HT-29 (cell line): Measurements from ENCODE around the gene PTGER2. TPM values are rescaled to one million over a fixed set of nuclear protein-coding genes. Genes with fewer than 3 reads are reported as not detected.

ENCODE experiments used
- DNase-seq: peaks from one replicate; pipeline ENCODE4 v3.0.0-alpha.2; 2015; ENCODE audit warnings: low spot score
- total RNA-seq: library from RNA; depleted of rRNA; stranded (reverse); fragments of >200 nt; shearing (Covaris generic); gene quantifications from 2 replicates; pipeline ENCODE4 v1.2.3, GENCODE V29; 2014

Gene PTGER2
- total RNA-seq, 1 experiment from 2014 or later: not detected

- DNase-seq: no peak
Observed at GRCh38 chr14:52336241-52336640, 22.1 kb downstream of the PTGER2 start.

GRCh38 chr14:52338051-52338681, 24.1 kb downstream of the PTGER2 start:
- no peak for DNase-seq

- DNase-seq: no peak
Observed at GRCh38 chr14:52339262-52339661, 25.1 kb downstream of the PTGER2 start.

GRCh38 chr14:52342849-52343596, 28.9 kb downstream of the PTGER2 start:
- DNase-seq: no peak

DNA sequence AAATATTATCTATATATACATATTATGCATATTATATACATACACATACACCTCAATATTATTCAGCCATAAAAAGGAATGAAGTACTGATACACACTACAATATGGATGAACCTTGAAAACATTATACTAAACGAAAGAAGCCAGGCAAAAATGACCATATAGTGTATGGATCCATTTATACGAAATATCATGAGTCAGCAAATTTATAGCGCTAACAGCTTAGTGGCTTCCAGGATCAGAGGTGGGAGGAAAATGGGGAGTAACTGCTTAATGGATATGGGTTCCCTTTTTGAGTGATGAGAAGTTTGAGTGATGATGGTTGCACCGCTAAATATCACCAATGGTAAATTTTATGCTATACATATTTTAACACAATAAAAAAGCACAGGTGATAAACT, 32.7 kb downstream of the PTGER2 start:
- no peak for DNase-seq

GRCh38 chr14:52348279-52348678, 34.2 kb downstream of the PTGER2 start:
- no peak for DNase-seq

DNA sequence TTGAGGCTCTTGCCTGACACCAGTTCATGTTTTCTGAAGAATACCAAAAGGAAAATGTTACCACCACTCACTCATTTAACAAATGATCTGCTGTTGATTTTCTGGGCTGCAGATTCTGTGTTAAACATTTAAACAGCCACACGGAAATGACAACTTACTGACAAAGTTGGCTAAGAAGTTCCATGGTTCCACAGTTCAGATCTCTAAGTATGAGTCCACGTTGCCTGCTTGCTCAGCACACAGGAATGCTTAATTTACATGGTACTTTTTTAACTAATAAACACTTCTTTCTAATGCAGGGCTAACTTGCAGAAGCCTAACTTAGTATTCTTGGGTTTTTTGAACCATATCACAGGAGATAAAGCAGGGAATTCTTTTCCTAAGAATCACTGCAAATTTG, 34.7 kb downstream of the PTGER2 start:
- DNase-seq: no peak

GRCh38 chr14:52349731-52350130, 35.6 kb downstream of the PTGER2 start:
- DNase-seq: no peak

GRCh38 chr14:52350445-52350844, 36.3 kb downstream of the PTGER2 start:
- DNase-seq: no peak

GRCh38 chr14:52351233-52352060, 37.3 kb downstream of the PTGER2 start:
- no peak for DNase-seq

GRCh38 chr14:52352061-52352491, 38.0 kb downstream of the PTGER2 start:
- DNase-seq: no peak

GRCh38 chr14:52352569-52352968, 38.5 kb downstream of the PTGER2 start:
- DNase-seq: no peak

DNA sequence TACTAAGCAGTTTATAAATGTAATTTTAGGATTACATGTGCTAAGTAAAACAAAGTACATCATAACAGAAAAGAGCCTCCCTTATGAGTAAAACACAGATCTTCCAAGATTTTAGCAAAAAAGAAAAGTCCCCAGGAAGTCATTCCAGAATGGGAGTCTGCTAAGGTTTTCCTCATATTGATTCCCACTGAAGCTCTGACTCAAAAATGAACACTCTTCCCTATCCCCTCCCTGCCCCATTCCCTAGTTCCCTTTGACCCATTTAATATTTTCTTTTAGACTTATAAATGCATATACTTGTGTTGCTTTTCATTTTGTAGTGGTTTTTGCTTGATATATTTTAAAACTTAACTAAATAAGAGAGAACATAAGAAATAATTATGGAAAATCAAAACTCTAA, 40.1 kb downstream of the PTGER2 start:
- no peak for DNase-seq

DNA sequence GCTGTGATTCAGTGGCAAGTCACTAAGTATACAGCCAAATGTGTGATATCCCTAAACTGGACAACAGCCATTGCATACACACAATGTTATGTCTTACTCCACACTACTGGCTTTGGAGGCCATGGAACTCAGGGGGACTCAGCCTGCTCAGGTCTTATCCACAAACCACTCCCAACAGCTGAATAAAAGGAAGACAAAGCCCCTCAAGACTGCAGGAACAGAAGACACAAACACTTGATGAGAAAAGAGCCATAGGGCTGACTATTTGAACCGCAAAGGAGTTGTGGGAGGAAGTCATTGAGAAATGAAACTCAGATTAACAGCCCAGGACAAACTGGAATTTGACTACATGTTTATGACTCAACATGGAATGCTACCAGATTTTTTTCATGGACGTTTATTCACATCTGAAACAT, 40.9 kb downstream of the PTGER2 start:
- no peak for DNase-seq

- DNase-seq: no peak
Observed at GRCh38 chr14:52355526-52355925, 41.4 kb downstream of the PTGER2 start.

DNA sequence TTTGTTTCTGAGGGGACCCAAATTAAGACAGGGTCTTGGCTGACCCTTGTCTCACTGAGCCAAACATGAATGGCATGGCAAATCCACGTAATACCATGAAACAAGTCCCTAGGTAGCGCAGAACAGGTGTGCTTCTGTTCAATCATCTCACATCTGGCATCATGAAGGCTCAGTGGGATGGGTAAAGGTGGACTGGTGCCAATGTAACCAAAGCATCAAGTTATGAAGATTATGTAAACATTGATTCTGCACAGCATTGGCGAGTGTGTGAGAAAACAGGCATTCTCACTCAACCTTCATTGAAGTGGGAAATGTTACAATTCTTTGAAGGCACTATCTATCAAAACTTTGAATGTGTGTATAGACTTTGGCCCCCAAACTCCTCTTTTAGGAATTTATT, 41.9 kb downstream of the PTGER2 start:
- no peak for DNase-seq

DNA sequence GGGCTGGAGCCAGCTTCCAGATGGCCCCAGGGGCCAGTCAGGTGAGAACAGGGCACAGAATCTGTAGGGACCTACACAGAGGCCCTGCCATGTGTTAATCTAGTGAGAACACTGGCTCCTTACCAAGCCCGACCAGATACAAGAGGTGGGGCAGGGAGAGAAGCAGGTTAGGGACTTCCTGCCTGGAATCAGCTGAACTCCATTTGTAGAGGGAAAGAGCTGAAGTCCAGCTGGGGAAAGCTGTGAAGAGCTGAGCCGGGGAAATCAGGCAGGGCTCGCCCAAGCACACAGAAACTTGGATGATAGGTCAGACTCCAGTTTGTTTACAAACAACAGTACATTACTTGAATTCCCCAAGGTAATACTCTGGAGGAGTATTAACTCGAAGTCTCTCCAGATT, 46.7 kb downstream of the PTGER2 start:
- DNase-seq: no peak

DNA sequence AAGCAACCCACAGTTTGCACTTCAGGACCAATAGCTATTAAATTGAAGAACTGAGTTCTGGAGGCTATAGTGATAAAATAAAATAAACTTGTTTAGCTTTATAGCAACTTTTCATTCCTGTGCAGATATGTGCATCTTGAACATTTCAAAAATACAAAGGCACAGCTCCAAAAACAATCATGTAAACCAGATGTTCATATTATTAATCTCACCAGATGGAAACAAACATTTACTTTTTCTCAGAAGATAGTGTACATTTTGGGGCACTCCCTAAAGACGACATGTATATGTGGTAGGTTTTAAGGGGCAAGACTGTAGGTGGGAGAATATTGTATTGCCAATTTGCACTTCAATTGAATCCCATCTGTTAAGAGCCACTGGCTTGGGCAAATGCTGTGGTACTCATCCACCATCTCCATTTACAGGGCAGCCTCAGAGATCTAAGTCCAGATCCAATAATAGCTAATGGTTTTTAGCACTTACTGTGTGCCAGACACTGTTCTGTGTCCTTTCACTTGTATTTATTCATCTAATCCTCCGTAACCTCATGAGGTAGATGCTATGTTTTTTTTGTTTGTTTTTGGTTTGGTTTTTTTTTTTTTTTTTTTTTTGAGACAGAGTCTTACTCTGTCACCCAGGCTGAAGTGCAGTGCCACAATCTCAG, 49.1 kb downstream of the PTGER2 start:
- DNase-seq: no peak

DNA sequence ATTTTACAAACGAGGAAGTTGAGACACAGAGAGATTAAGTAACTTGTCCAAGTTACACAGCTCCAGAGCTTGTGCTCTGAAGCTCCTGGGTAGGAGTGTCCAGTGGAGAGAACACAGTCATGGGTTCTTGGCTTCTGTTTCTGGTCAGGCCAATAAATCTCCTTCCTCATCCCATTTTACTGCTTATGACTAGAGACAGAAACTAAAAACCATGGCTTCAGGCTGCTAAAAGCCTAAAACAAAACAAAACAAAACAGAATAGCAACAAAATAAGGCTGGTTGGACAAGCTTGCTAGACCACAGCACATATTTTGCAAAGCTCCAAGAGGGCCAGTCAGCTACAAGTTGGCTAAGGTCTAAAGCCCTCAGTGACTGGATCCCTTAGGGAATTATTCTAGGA, 49.8 kb downstream of the PTGER2 start:
- DNase-seq: no peak

- no peak for DNase-seq
Observed at GRCh38 chr14:52365071-52365470, 51.0 kb downstream of the PTGER2 start.

- no peak for DNase-seq
Observed at GRCh38 chr14:52366796-52367315, 52.7 kb downstream of the PTGER2 start.
